Body of pancreas (tissue), 4 donors: Measurements from ENCODE around the gene C5orf47. TPM values are rescaled to one million over a fixed set of nuclear protein-coding genes. Genes with fewer than 3 reads are reported as not detected.
A peak's percentile ranks its signal among the peaks of the same experiment; 100 is the strongest.

ENCODE experiments used
- ATAC-seq: fragments of 150-250 bp; one replicate; pipeline ENCODE4 v1.9.1; 2016
- DNase-seq, 4 donors: peaks; one replicate each; pipeline ENCODE4 v3.0.0-alpha.2; 2019
- H3K27ac ChIP-seq, 4 donors: fragments of 200-600 bp; sonication (generic); 1 replicate in 3 of 4; 2 replicates in 1 of 4; pipeline versions ENCODE4 v1.5.1 to v1.6.1; 2016 to 2019; ENCODE audit warnings: mild to moderate bottlenecking in 1 of 4, mixed read lengths in 1 of 4, moderate library complexity in 1 of 4
- H3K27me3 ChIP-seq, 2 donors: fragments of 200-600 bp; sonication (generic); one replicate each; pipeline ENCODE4 v1.6.0; 2016; ENCODE audit warnings: mild to moderate bottlenecking in 1 of 2
- H3K36me3 ChIP-seq, 2 donors: fragments of 200-600 bp; sonication (generic); replicated peaks in 1 of 2; 2 replicates each; pipeline ENCODE4 v1.5.1; 2016; ENCODE audit warnings: low read depth in 2 of 2; ENCODE audit not compliant: insufficient read depth in 1 of 2
- H3K4me1 ChIP-seq: fragments of 200-600 bp; sonication (generic); one replicate; pipeline ENCODE4 v1.6.0; 2016
- H3K4me3 ChIP-seq, 2 donors: fragments of 200-600 bp; sonication (generic); 1 replicate in 1 of 2; 2 replicates in 1 of 2; pipeline ENCODE4 v1.5.1; 2016 to 2019
- H3K9me3 ChIP-seq, 3 donors: fragments of 200-600 bp; sonication (generic); 1 replicate in 2 of 3; 2 replicates in 1 of 3; pipeline ENCODE4 v1.5.1; 2016
- CTCF ChIP-seq, 7 experiments: fragments of 450-650 bp in 4 of 7; fragments of 200-600 bp in 3 of 7; sonication (generic) in 3 of 7; IDR thresholded peaks; one replicate each; pipeline ENCODE4 v1.5.1; 2016 to 2019; ENCODE audit warnings: antibody characterized with exemption in 7 of 7
- POLR2A ChIP-seq, 3 donors: fragments of 450-650 bp; IDR thresholded peaks; one replicate each; pipeline ENCODE4 v1.6.1; 2016; ENCODE audit warnings: antibody characterized with exemption in 3 of 3, mild to moderate bottlenecking in 2 of 3
- WGBS, 2 donors: methylation state at CpG; one replicate each; pipeline ENCODE4 v1.1.5; 2017; 5-methylcytosine and 5-hydroxymethylcytosine counted together
- intact Hi-C: fragments of 100-400 bp; cut with DNase I; formaldehyde crosslinking; loops from one replicate; pipeline ENCODE4 v1.15.1; 2023
- total RNA-seq, 2 donors: library from RNA; depleted of rRNA; stranded (reverse); fragments of >200 nt; gene quantifications; one replicate each; pipeline ENCODE4 v1.1.0, GENCODE V29; 2016

C5orf47 gene
- total RNA-seq, 2 donors from 2014 or later: not detected

DNA sequence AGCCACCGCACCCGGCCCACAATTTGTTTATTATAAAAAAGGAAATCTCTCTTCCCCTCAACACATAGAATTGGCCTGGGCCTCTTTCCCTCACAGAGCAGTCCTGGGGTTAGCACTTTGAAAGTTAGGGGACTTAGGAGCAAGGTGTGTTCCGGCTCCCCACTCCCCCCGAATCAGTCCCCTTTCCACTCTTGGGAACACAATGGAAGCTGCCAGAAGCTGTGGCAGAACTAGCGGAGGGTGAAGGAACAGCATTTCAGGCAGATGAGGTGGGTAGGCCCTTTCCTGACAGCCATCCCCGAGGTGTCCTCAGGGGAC is 16.4 kb upstream of the C5orf47 start:
- TF ChIP-seq CTCF (IDR thresholded peaks at IDR 0.05) (peak in 1 of 7 experiments; percentile 33), POLR2A (IDR thresholded peaks at IDR 0.05) (no peak)
- Histone ChIP-seq H3K27me3 (no peaks in the 10 kb centered on the region), H3K9me3 (no peaks in the 10 kb centered on the region), H3K4me3 (peak overlapping the region in 1 of 2 donors; percentile 42), H3K27ac (peak overlapping the region; percentile 64 to 85 (median 70)), H3K4me1 (peaks cover 15% of the 10 kb centered on the region), H3K36me3 (no peaks in the 10 kb centered on the region)
- DNase-seq (no peak), ATAC-seq (no peak)
- 45 to 59% methylated on average over 6 of the region's 6 CpGs for WGBS, 2 donors
- intact Hi-C loops: loop anchor here (5.0 kb wide), 1 partner anchor 350 kb away; no protein-coding TSS in a partner anchor

GRCh38 chr5:173972925-173973615 is 15.9 kb upstream of the C5orf47 start:
- ATAC-seq (peak; percentile 91), DNase-seq (peak; percentile 88 to 93 (median 90))
- Histone ChIP-seq H3K27ac (peak overlapping the region; percentile 64 to 85 (median 70)), H3K36me3 (no peaks in the 10 kb centered on the region), H3K27me3 (no peaks in the 10 kb centered on the region), H3K4me3 (peak overlapping the region; percentile 5 to 42), H3K4me1 (peaks cover 15% of the 10 kb centered on the region), H3K9me3 (no peaks in the 10 kb centered on the region)
- intact Hi-C loops: loop anchor here (5.0 kb wide), 1 partner anchor 351 kb away; no protein-coding TSS in a partner anchor
- 1 to 3% methylated on average over 30 of the region's 30 CpGs for WGBS, 2 donors
- peak in 2 of 3 donors; percentile 27 to 36 for TF ChIP-seq POLR2A (IDR thresholded peaks at IDR 0.05)
- TF ChIP-seq CTCF (IDR thresholded peaks at IDR 0.05): peak; percentile 81 to 97 (median 93)

DNA sequence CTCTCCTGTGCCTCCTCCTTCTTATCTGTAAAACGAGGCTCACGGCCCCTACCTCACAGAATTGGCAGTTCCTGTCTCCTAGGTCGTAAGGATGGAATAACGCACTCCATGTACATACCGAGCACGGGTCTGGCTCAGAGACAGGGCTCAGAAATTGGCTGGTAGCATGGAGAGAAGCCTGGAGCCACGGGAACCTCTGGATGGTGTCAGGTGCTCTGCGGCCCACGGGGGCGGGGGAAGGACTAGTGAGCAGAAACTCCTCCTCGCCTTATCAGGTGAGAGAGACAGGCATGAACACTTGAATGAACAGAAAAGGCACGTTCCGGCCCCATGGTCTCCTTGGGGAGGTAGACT is 15.4 kb upstream of the C5orf47 start:
- ATAC-seq: peak; percentile 73
- H3K27ac ChIP-seq: peak overlapping the region; percentile 64 to 85 (median 70)
- DNase-seq: peak; percentile 68 to 85 (median 79)

GRCh38 chr5:173974688-173975239 is 14.2 kb upstream of the C5orf47 start:
- no peak overlapping the region for H3K27ac ChIP-seq
- H3K4me3 ChIP-seq: no peak overlapping the region
- H3K9me3 ChIP-seq: no peaks in the 10 kb centered on the region
- WGBS, 2 donors: 66 to 71% methylated on average over 5 of the region's 5 CpGs
- no peak for TF ChIP-seq POLR2A (IDR thresholded peaks at IDR 0.05)
- no peak for TF ChIP-seq CTCF (IDR thresholded peaks at IDR 0.05)
- H3K27me3 ChIP-seq: no peaks in the 10 kb centered on the region
- ATAC-seq (no peak), DNase-seq (no peak)
- no peaks in the 10 kb centered on the region for H3K36me3 ChIP-seq
- H3K4me1 ChIP-seq: peaks cover 15% of the 10 kb centered on the region
- intact Hi-C loops: loop anchor here (5.0 kb wide), 1 partner anchor 352 kb away; no protein-coding TSS in a partner anchor

More for the DNA sequence above, 15.4 kb upstream of the C5orf47 start:
- no peaks in the 10 kb centered on the region for H3K27me3 ChIP-seq
- WGBS, 2 donors: 5 to 9% methylated on average over 9 to 13 of the region's 13 CpGs
- TF ChIP-seq POLR2A (IDR thresholded peaks at IDR 0.05): no peak
- no peak for TF ChIP-seq CTCF (IDR thresholded peaks at IDR 0.05)
- peaks cover 15% of the 10 kb centered on the region for H3K4me1 ChIP-seq
- H3K9me3 ChIP-seq: no peaks in the 10 kb centered on the region
- intact Hi-C loops: loop anchor here (5.0 kb wide), 1 partner anchor 351 kb away; no protein-coding TSS in a partner anchor
- H3K4me3 ChIP-seq: peak overlapping the region; percentile 5 to 42
- H3K36me3 ChIP-seq: no peaks in the 10 kb centered on the region
